Fibroblast of villous mesenchyme (primary cell): ENCODE results near the gene CC2D2A. TPM values are rescaled to one million over a fixed set of nuclear protein-coding genes. Genes with fewer than 3 reads are reported as not detected.

Experiments
- DNase-seq: peaks from one replicate; pipeline ENCODE4 v3.0.0-alpha.2; 2010; ENCODE audit warnings: low read depth
- H3K4me3 ChIP-seq: 2 replicates; pipeline ENCODE4 v1.5.1; 2011; ENCODE audit warnings: low read depth, mild to moderate bottlenecking, low read length
- total RNA-seq: library from RNA; depleted of rRNA; stranded (reverse); fragments of >200 nt; gene quantifications from 2 replicates; pipeline ENCODE4 v1.2.3, GENCODE V29; 2012
- TF ChIP-seq, protein P1 (sequence below): IDR thresholded peaks from 2 replicates; pipeline ENCODE4 v1.5.1; 2012; ENCODE audit warnings: low read depth, mild to moderate bottlenecking, low read length; ENCODE audit not compliant: insufficient read depth

Gene CC2D2A
- total RNA-seq, 1 donor = 23.7 TPM

DNA sequence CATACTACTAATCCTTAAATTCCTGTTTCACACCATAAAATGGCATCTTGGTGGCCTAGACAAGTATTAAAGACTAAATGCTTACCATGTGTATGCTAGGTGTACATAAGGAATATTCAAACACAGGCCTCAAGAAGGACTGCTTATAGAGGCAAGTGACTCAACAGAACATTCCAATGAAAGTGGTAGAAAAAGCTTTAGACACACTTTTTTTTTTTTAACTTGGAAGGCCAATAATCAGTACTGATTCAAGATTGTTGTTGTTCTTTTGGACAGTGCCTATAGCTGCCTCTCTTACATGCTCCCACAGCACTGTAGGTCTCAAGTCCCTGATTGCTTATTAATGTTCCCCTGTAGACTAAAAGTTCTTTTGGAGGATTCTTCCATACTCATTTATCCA lies 107.8 kb downstream of the CC2D2A start:
- TF ChIP-seq, protein P1, sequence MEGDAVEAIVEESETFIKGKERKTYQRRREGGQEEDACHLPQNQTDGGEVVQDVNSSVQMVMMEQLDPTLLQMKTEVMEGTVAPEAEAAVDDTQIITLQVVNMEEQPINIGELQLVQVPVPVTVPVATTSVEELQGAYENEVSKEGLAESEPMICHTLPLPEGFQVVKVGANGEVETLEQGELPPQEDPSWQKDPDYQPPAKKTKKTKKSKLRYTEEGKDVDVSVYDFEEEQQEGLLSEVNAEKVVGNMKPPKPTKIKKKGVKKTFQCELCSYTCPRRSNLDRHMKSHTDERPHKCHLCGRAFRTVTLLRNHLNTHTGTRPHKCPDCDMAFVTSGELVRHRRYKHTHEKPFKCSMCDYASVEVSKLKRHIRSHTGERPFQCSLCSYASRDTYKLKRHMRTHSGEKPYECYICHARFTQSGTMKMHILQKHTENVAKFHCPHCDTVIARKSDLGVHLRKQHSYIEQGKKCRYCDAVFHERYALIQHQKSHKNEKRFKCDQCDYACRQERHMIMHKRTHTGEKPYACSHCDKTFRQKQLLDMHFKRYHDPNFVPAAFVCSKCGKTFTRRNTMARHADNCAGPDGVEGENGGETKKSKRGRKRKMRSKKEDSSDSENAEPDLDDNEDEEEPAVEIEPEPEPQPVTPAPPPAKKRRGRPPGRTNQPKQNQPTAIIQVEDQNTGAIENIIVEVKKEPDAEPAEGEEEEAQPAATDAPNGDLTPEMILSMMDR = no peak
- no peak overlapping the region for H3K4me3 ChIP-seq
- no peak for DNase-seq

DNA sequence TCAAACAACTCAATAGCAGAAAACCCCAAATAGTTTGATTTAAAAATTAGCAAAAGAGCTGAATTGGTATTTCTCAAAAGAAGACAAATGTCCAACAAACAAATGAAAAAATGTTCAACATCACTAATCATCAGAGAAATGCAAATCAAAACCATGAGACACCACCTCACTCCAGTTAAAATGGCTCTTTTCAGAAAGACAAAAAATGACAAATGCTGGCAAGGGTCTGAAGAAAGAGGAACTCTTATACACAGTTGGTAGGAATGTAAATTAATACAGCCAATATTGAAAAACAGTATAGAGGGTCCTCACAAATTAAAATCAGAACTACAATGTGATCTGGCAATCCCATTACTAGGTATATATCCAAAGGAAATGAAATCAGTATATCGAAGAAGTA lies 115.1 kb downstream of the CC2D2A start:
- no peak overlapping the region for H3K4me3 ChIP-seq
- TF ChIP-seq, protein P1 = no peak
- DNase-seq = no peak

DNA sequence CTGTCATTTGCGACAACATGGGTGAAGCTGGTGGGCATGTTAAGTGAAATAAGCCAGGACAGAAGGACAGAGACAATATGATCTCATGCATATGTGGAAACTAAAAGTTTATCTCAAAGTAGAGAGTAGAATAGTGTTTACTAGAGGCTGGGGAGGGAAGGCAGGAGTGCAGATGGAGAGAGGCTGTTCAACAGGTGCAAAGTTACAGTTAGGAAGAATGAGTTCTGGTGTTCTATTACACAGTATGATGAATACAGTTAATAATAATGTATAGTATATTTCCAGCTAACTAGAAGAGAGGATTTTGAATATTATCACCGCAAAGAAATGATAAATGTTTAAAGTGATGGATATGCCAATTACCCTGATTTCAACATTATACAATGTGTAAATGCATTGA lies 115.6 kb downstream of the CC2D2A start:
- H3K4me3 ChIP-seq = no peak overlapping the region
- TF ChIP-seq, protein P1 = no peak
- no peak for DNase-seq

DNA sequence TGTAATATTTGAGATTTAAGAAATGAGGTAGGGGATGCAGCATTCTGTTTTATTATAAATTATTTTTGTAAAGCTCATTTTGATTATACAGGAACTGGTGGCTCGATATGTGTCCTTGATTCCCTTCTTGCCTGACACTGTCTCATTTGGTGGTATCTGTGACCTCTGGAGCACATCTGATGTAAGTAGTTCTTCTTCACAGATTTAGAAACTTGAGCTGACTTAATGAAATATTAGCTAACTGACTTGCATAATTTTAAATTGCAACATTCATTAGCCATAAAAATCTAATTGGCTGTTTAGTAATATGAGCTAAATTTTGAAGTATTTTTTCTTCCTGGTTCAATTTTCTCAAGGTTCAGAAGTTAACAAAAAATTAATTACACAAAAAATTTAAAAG lies 116.4 kb downstream of the CC2D2A start:
- no peak overlapping the region for H3K4me3 ChIP-seq
- peak; percentile 75 for DNase-seq
- TF ChIP-seq, protein P1 = no peak

DNA sequence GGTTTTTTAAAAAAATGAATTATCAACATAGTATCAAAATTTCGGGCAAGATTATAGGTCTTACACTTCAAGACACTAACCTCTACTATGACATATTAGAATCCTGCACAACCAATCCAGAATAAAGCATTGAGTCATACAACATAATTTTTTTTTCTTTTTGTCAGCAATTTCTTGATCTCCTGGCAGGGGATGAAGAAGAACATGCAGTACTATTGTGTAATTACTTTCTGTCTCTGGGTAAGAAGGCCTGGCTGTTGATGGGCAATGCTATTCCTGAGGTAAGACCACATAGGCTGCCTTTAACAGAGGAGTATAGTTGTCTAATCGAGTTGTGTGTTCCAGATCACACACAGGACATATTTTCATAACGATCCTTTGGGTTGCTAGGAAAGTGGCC lies 118.0 kb downstream of the CC2D2A start:
- TF ChIP-seq, protein P1 = no peak
- no peak overlapping the region for H3K4me3 ChIP-seq
- peak; percentile 69 for DNase-seq

DNA sequence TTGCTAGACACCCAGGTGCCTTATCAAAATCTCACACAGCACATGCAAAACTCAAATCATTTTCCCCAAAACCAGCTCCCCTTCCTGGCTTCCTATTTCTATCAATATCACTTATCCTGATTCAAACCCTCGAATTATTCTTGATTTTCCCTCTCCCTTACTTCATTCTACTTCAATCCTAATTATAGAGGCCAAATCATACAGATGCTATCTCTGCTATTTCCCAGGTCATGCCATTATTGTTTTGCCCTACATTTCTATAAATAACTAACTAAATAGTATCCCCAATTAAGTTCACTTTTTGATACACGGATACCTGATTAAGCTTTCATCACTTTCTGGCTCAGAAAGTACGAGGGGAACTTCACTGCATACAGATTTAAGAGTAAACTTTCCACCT lies 123.1 kb downstream of the CC2D2A start:
- no peak for DNase-seq
- no peak overlapping the region for H3K4me3 ChIP-seq
- TF ChIP-seq, protein P1 = no peak

DNA sequence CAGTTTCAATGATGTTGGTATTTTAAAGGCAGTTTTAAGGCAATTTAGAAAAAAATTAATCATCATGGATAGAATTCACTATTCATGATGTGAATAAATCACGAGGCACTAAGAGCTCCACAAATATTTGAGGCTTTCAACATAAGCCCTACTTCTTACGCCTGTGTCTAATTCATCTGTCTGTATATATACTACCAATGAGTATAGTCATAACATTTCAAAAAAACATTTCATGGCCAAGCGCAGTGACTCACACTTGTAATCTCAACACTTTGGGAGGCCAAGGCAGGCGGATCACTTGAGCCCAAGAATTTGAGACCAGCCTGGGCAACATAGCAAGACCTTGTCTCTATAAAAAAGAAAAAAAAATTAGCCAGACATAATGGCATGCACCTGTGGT lies 129.0 kb downstream of the CC2D2A start:
- H3K4me3 ChIP-seq = no peak overlapping the region
- TF ChIP-seq, protein P1 = no peak
- peak; percentile 84 for DNase-seq
